RWPE2 (cell line): Measurements from ENCODE around the gene FAM118A.
"Not testable (repeated sequence)": the region's sequence is repeated elsewhere in the genome, so short reads cannot be mapped to it uniquely, and the experiment has no call there.

Experiments used
- ATAC-seq: fragments of 200-7000 bp; cut with Tn5 transposase; 3 replicates; pipeline ENCODE4 v1.9.1; 2021; ENCODE audit warnings: low read depth
- DNase-seq: peaks from one replicate; pipeline ENCODE4 v3.0.0-alpha.2; 2020; ENCODE audit warnings: low spot score
- H3K27ac ChIP-seq: fragments of 450-650 bp; 2 replicates; pipeline ENCODE4 v1.5.1; 2017; ENCODE audit warnings: mild to moderate bottlenecking; ENCODE audit not compliant: poor library complexity, severe bottlenecking
- H3K27me3 ChIP-seq: fragments of 250-450 bp; sonication (Bioruptor Pico); 2 replicates; pipeline ENCODE4 v1.5.1; 2021; ENCODE audit warnings: mild to moderate bottlenecking, moderate library complexity; ENCODE audit not compliant: insufficient read depth, poor library complexity, severe bottlenecking
- H3K36me3 ChIP-seq: fragments of 250-450 bp; sonication (Bioruptor Pico); 2 replicates; pipeline ENCODE4 v1.5.1; 2020; ENCODE audit warnings: low read depth, mild to moderate bottlenecking, moderate library complexity
- H3K4me1 ChIP-seq: fragments of 250-450 bp; sonication (Bioruptor Pico); 2 replicates; pipeline ENCODE4 v1.5.1; 2021; ENCODE audit warnings: mild to moderate bottlenecking, moderate library complexity; ENCODE audit not compliant: insufficient read depth, poor library complexity, severe bottlenecking
- H3K4me3 ChIP-seq: fragments of 250-450 bp; sonication (Bioruptor Pico); 2 replicates; pipeline ENCODE4 v1.5.1; 2021; ENCODE audit warnings: mild to moderate bottlenecking, moderate library complexity; ENCODE audit not compliant: severe bottlenecking
- H3K9me3 ChIP-seq: fragments of 250-450 bp; sonication (Bioruptor Pico); 2 replicates; pipeline ENCODE4 v1.5.1; 2021; ENCODE audit warnings: mild to moderate bottlenecking, moderate library complexity; ENCODE audit not compliant: severe bottlenecking
- CTCF ChIP-seq: fragments of 450-650 bp; IDR thresholded peaks from one replicate; pipeline ENCODE4 v1.5.1; 2017; ENCODE audit warnings: mild to moderate bottlenecking, moderate library complexity; ENCODE audit not compliant: poor library complexity, severe bottlenecking

FAM118A gene

GRCh38 chr22:45291061-45291930, 18.4 kb upstream of the FAM118A start:
- Histone ChIP-seq H3K9me3 (no peaks in the 10 kb centered on the region), H3K4me3 (no peak overlapping the region), H3K27ac (no peak overlapping the region), H3K4me1 (no peaks in the 10 kb centered on the region), H3K36me3 (no peaks in the 10 kb centered on the region), H3K27me3 (no peaks in the 10 kb centered on the region)
- no peak for TF ChIP-seq CTCF
- ATAC-seq, result no peak
- no peak for DNase-seq

- no peak for DNase-seq
- no peaks in the 10 kb centered on the region for H3K27me3 ChIP-seq
- TF ChIP-seq CTCF, result no peak
- no peak overlapping the region for H3K27ac ChIP-seq
- H3K4me3 ChIP-seq, result no peak overlapping the region
- no peaks in the 10 kb centered on the region for H3K4me1 ChIP-seq
- no peaks in the 10 kb centered on the region for H3K9me3 ChIP-seq
- H3K36me3 ChIP-seq, result no peaks in the 10 kb centered on the region
- ATAC-seq, result no peak
Measured at GRCh38 chr22:45291931-45292290, 17.8 kb upstream of the FAM118A start.

- Histone ChIP-seq H3K27me3 (no peaks in the 10 kb centered on the region), H3K36me3 (no peaks in the 10 kb centered on the region), H3K9me3 (no peaks in the 10 kb centered on the region), H3K27ac (no peak overlapping the region), H3K4me3 (no peak overlapping the region), H3K4me1 (no peaks in the 10 kb centered on the region)
- no peak for ATAC-seq
- no peak for TF ChIP-seq CTCF
- no peak for DNase-seq
Measured at GRCh38 chr22:45292731-45293442, 16.8 kb upstream of the FAM118A start.

- Histone ChIP-seq H3K36me3 (no peaks in the 10 kb centered on the region), H3K27me3 (no peaks in the 10 kb centered on the region), H3K4me3 (no peak overlapping the region), H3K27ac (no peak overlapping the region), H3K9me3 (no peaks in the 10 kb centered on the region), H3K4me1 (no peaks in the 10 kb centered on the region)
- TF ChIP-seq CTCF, result no peak
- ATAC-seq, result no peak; the same call in 2 of the 3 replicates
- no peak for DNase-seq
Measured at GRCh38 chr22:45294030-45294429, 15.7 kb upstream of the FAM118A start.

- not testable (repeated sequence) for DNase-seq, H3K9me3 ChIP-seq, H3K4me3 ChIP-seq, ATAC-seq, H3K27me3 ChIP-seq, H3K4me1 ChIP-seq, H3K36me3 ChIP-seq, H3K27ac ChIP-seq
Measured at GRCh38 chr22:45295004-45295403, 14.7 kb upstream of the FAM118A start.
